Lower lobe of right lung (tissue), 2 donors: ENCODE data around the gene GSPT1. TPM values are rescaled to one million over a fixed set of nuclear protein-coding genes. Genes with fewer than 3 reads are reported as not detected.
"Not testable (repeated sequence)": the region's sequence is repeated elsewhere in the genome, so short reads cannot be mapped to it uniquely, and the experiment has no call there.

ENCODE experiments used
- ATAC-seq, 2 donors: fragments of 200-7000 bp; cut with Tn5 transposase; one replicate each; pipeline ENCODE4 v1.9.1; 2020 to 2022; ENCODE audit warnings: mild to moderate bottlenecking in 2 of 2, moderate library complexity in 2 of 2
- DNase-seq: peaks from one replicate; pipeline ENCODE4 v3.0.0-alpha.2; 2020
- H3K27ac ChIP-seq: fragments of 200-600 bp; one replicate; pipeline ENCODE4 v1.8.0; 2022
- H3K27me3 ChIP-seq: fragments of 200-600 bp; one replicate; pipeline ENCODE4 v1.8.0; 2022; ENCODE audit warnings: low read depth
- H3K36me3 ChIP-seq: fragments of 200-600 bp; one replicate; pipeline ENCODE4 v1.8.0; 2022; ENCODE audit warnings: mild to moderate bottlenecking
- H3K4me1 ChIP-seq: fragments of 200-600 bp; one replicate; pipeline ENCODE4 v1.8.0; 2022
- H3K4me3 ChIP-seq: fragments of 200-600 bp; one replicate; pipeline ENCODE4 v1.8.0; 2022; ENCODE audit warnings: mild to moderate bottlenecking
- H3K9me3 ChIP-seq: fragments of 200-600 bp; one replicate; pipeline ENCODE4 v1.8.0; 2022
- intact Hi-C: fragments of 100-400 bp; cut with DNase I; formaldehyde crosslinking; loops from one replicate; pipeline ENCODE4 v1.11.0; 2022
- long read RNA-seq: library from polyadenylated mRNA; unstranded; transcript quantifications from one replicate; pipeline ENCODE4 v2.0.0, GENCODE V29; 2021
- total RNA-seq: library from RNA; stranded (reverse); fragmentation: NEBNext Ultra II Directional; extraction: Animal tissue kit (Norgen Biotek cat#: 25700); gene quantifications from one replicate; pipeline ENCODE4 v1.2.1, GENCODE V29; 2021
- TF ChIP-seq, protein P1 (sequence below): fragments of 200-600 bp; IDR thresholded peaks from one replicate; pipeline ENCODE4 v1.8.0; 2022; ENCODE audit warnings: antibody characterized with exemption, mild to moderate bottlenecking
- donor health status: DM: no; HTN: yes; CAD: no; lungs with severe emphysema.

Gene GSPT1
- total RNA-seq = 107 TPM
- long read RNA-seq, full-length matches to known transcripts = 118 of 172 reads
- long read RNA-seq, partial matches to known transcripts = 39 of 172 reads
- long read RNA-seq, other reads (novel, unspliced or antisense) = 15 of 172 reads

DNA sequence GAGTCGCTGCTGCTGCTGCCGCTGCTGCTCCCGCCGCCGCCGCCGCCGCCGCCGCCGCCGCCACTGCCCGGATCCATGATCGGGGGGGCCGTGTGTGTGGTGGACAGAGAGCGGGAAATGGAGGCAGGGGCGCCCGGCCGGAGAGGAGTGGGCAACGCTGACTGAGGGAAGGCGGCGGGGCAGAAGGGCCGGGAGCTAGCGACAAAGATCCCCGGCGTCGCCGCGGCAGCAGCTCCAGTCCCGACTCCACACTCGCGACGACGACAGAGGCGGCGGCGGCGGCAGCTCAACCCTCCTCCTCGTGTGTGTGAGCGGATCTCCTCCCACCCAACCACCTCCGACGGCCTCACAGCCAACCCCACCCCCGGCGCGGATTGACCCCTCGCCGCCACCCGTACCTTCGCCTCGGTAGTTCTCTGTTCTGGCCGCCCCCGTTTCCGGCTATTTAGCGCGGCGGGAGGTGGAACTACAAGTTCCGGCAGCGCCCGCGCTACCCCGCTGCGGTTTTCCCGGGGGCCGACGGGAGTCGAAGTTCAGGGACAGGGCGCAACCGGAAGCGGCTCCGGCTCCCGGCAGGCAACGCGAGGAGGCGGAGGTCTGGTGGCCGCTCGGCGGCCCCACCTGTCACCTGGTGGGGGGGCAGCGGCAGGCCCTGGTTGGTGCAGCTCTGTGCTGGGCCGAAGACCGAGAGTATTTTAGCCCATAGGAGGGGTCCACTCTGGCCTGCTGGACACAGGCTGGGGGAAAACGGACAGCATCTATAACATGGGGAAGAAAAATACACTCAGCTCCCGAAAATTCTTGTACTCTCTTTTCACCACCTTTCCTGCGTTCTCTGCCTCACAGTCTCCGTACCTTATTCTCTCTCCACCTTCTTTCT lies at the start of gene GSPT1:
Gene GSPT1, minus strand, starts transcription at position 313 of the 880 bp plus-strand sequence. Its CDS starts 236 bp downstream, at position 77.
- TF ChIP-seq, protein P1, sequence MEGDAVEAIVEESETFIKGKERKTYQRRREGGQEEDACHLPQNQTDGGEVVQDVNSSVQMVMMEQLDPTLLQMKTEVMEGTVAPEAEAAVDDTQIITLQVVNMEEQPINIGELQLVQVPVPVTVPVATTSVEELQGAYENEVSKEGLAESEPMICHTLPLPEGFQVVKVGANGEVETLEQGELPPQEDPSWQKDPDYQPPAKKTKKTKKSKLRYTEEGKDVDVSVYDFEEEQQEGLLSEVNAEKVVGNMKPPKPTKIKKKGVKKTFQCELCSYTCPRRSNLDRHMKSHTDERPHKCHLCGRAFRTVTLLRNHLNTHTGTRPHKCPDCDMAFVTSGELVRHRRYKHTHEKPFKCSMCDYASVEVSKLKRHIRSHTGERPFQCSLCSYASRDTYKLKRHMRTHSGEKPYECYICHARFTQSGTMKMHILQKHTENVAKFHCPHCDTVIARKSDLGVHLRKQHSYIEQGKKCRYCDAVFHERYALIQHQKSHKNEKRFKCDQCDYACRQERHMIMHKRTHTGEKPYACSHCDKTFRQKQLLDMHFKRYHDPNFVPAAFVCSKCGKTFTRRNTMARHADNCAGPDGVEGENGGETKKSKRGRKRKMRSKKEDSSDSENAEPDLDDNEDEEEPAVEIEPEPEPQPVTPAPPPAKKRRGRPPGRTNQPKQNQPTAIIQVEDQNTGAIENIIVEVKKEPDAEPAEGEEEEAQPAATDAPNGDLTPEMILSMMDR = peak; percentile 25
- Histone ChIP-seq H3K36me3 (no peaks in the 10 kb centered on the region), H3K4me1 (peaks cover 39% of the 10 kb centered on the region), H3K27ac (peak within 1 kb of the TSS; percentile 94), H3K4me3 (peak within 1 kb of the TSS; percentile 81), H3K9me3 (no peaks in the 10 kb centered on the region), H3K27me3 (no peaks in the 10 kb centered on the region)
- DNase-seq (peak; percentile 99), ATAC-seq (peak; percentile 93 to 97)
- intact Hi-C loops = no loop called here

DNA sequence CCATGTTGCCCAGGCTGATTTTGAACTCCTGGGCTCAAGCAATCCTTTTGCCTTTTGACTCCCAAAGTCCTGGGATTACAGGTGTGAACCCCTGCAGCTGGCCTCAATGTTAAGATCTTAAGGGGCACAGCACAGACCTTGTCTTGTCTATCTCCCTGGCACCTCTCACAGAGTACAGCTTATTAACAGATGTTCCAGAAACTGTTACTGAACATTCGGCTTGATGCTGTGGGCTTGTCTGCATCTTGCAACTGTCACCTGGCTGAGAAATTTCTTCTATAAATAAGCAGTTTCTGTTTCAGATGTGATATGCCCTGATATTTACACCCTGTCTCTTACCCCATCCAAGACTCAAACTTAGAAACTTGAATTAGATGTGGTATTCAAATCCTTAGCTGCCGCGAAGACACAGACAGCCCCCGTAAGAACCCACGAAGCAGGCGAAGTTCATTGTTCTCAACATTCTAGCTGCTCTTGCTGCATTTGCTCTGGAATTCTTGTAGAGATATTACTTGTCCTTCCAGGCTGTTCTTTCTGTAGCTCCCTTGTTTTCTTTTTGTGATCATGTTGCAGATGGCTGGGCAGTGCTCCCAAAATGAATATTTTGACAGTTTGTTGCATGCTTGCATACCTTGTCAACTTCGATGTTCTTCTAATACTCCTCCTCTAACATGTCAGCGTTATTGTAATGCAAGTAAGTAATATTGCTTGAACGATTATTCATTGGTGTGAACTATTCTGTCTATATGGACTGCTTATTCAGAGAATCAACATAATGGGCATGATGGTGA lies 49.2 kb upstream of the GSPT1 start, which contains the start of gene TNFRSF17:
Gene TNFRSF17, plus strand, starts transcription at position 450 of the 791 bp plus-strand sequence. Its CDS starts 115 bp downstream, at position 565.
- TF ChIP-seq, protein P1 = no peak
- H3K27me3 ChIP-seq = no peaks in the 10 kb centered on the region
- no peaks in the 10 kb centered on the region for H3K4me1 ChIP-seq
- no peak within 1 kb of the TSS for H3K4me3 ChIP-seq
- no peaks in the 10 kb centered on the region for H3K9me3 ChIP-seq
- DNase-seq (no peak), ATAC-seq (peak in 1 of 2 donors; percentile 35)
- intact Hi-C loops = no loop called here
- no peak within 1 kb of the TSS for H3K27ac ChIP-seq
- no peaks in the 10 kb centered on the region for H3K36me3 ChIP-seq

DNA sequence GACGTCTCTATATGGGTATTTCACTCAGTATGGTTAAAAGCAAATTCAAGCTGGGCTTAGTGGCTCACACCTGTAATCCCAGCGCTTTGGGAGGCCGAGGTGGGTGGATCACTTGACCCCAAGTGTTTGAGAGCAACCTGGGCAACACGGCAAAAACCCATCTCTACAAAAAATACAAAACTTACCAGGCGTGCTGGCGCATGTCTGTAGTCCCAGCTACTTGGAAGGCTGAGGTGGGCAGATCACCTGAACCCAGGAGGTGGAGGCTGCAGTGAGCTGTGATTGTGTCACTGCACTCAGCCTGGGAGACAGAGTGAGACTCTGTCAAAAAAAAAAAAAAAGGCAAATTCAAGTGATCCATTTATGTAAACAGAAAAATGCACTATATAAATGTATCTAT lies 48.0 kb upstream of the GSPT1 start:
- Histone ChIP-seq H3K4me1 (no peaks in the 10 kb centered on the region), H3K27me3 (no peaks in the 10 kb centered on the region), H3K9me3 (no peaks in the 10 kb centered on the region), H3K36me3 (no peaks in the 10 kb centered on the region), H3K27ac (no peak overlapping the region), H3K4me3 (no peak overlapping the region)
- intact Hi-C loops = no loop called here
- DNase-seq = no peak
- TF ChIP-seq, protein P1 = no peak
- ATAC-seq = no peak

DNA sequence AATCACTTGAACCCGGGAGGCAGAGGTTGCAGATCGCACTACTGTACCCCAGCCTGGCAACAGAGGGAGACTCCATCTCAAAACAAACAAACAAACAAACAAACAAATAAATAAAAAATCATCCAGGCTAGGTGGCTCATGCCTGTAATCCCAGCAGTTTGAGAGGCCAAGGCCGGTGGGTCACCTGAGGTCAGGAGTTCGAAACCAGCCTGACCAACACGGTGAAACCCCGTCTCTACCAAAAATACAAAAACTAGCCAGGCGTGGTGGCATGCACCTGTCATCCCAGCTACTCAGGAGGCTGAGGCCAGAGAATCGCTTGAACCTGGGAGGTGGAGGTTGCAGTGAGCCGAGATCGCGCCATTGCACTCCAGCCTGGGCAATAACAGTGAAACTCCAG lies 47.2 kb upstream of the GSPT1 start:
- H3K9me3 ChIP-seq, H3K4me1 ChIP-seq, ATAC-seq, H3K36me3 ChIP-seq, H3K4me3 ChIP-seq, intact Hi-C loops, DNase-seq, H3K27me3 ChIP-seq, H3K27ac ChIP-seq: not testable (repeated sequence)

DNA sequence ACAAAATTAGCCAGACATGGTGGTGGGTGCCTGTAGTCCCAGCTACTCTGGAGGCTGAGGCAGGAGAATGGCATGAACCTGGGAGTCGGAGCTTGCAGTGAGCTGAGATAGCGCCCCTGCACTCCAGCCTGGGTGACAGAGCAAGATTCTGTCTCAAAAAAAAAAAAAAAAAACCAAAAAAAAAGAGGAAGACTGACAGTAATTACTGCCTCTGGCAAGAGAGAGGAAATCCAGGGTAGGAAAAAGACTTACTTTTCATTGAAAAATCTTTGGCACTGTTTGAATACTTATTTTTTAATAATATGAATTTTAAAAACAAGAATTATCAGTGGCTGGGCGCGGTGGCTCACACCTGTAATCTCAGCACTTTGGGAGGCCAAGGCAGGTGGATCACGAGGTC lies 46.7 kb upstream of the GSPT1 start:
- H3K27me3 ChIP-seq, H3K4me1 ChIP-seq, intact Hi-C loops, H3K4me3 ChIP-seq, H3K9me3 ChIP-seq, H3K27ac ChIP-seq, DNase-seq, H3K36me3 ChIP-seq, ATAC-seq: not testable (repeated sequence)

DNA sequence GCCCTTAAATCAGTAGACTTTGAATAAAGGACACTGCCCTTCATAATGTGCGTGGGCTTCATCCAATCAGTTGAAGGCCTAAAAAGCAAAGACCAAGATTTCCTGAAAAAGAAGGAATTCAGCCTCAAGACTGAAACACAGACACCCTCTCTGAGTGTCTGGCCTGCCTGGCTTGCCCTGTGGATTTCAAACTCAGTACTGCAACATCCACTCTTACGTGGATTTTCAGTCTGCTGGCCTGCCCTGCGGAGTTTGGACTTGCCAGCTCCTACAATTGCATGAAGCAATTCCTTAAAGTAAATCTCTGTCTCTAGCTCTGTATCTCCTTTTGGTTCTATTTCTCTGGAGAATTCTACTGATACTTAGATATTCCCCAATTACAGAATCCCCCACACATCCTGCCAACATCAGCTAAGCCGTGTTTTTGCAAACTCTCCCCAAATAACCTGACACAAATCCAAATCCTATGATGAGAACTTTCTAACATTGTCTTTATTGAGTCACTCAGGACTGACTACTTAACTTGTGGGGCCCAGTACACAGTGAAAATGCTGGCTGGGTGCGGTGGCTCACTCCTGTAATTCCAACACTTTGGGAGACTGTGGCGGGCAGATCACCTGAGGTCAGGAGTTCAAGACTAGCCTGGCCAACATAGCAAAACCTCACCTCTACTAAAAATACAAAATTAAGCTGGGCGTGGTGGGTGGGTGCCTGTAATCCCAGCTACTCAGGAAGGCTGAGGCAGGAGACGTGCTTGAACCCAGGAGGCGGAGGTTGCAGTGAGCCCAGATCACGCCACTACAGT lies 42.0 kb upstream of the GSPT1 start:
- H3K4me1 ChIP-seq = no peaks in the 10 kb centered on the region
- H3K36me3 ChIP-seq = no peaks in the 10 kb centered on the region
- no peaks in the 10 kb centered on the region for H3K27me3 ChIP-seq
- DNase-seq (no peak), ATAC-seq (no peak)
- TF ChIP-seq, protein P1 = no peak
- intact Hi-C loops = no loop called here
- H3K27ac ChIP-seq = no peak overlapping the region
- H3K4me3 ChIP-seq = no peak overlapping the region
- H3K9me3 ChIP-seq = no peaks in the 10 kb centered on the region
